ENCODE data around the gene MBNL1.
A peak's percentile ranks its signal among the peaks of the same experiment; 100 is the strongest.

- TF ChIP-seq POLR2A (IDR thresholded peaks at IDR 0.05; ENCODE audit: low read depth, low read length) (no peak), SPI1 (IDR thresholded peaks at IDR 0.05; ENCODE audit: low read depth, low read length) (0 out of 2 replicates have a peak, but pooled peaks have one; percentile 5), POLR2AphosphoS5 (IDR thresholded peaks at IDR 0.05; ENCODE audit: low read depth, low read length) (no peak), TAF1 (IDR thresholded peaks at IDR 0.05; ENCODE audit: low read depth, low read length) (no peak), PAX5 (IDR thresholded peaks at IDR 0.05; ENCODE audit: insufficient read depth, low read length, severe bottlenecking) (no peak), POU2F2 (IDR thresholded peaks at IDR 0.05; ENCODE audit: low read depth, low read length) (no peak)
Measured at GRCh38 chr3:152313914-152314313, 45.2 kb downstream of the MBNL1 start.

All from GM12891 (cell line).